GM12878 (cell line): ENCODE results near the gene UBE3B. TPM values are rescaled to one million over a fixed set of nuclear protein-coding genes. Genes with fewer than 3 reads are reported as not detected.

Experiments used
- ATAC-seq: fragments of 200-7000 bp; cut with Tn5 transposase; 3 replicates; pipeline ENCODE4 v1.9.1; 2020; ENCODE audit warnings: mild to moderate bottlenecking, moderate library complexity
- BruUV-seq: library from RNA; stranded (reverse); fragments of 400-500 nt; replicated peaks from 2 replicates; lab custom pipeline; 2021; lab: Mats Ljungman, UMichigan
- CTCF ChIA-PET: fragments of 300-600 bp; sonication (Branson Sonifier 250); formaldehyde crosslinking; extraction: SDS; loops from one replicate; lab custom pipeline; 2021; ENCODE audit warnings: inconsistent platforms; lab: Yijun Ruan, JAX
- POLR2A ChIA-PET: fragments of 350-600 bp; formaldehyde crosslinking; extraction: SDS; loops from one replicate; lab custom pipeline; 2021; ENCODE audit warnings: inconsistent platforms; lab: Charles Lee
- RAD21 ChIA-PET: fragments of 300-600 bp; sonication (Branson Sonifier 250); formaldehyde crosslinking; loops from one replicate; lab custom pipeline; 2023; ENCODE audit warnings: antibody characterized with exemption; ENCODE audit not compliant: unreplicated experiment; lab: Charles Lee
- SMC1A ChIA-PET: fragments of 300-600 bp; sonication (Branson Sonifier 250); formaldehyde crosslinking; loops from one replicate; lab custom pipeline; 2023; ENCODE audit not compliant: unreplicated experiment, uncharacterized antibody; lab: Charles Lee
- DNase-seq: peaks from one replicate; pipeline ENCODE4 v3.0.0-alpha.2; 2011; ENCODE audit warnings: low read depth, low spot score
- FAIRE-seq: peaks from 3 replicates; lab custom pipeline; 2011; peaks lifted over from hg19 to GRCh38; lab: Jason Lieb, UNC
- H2AFZ ChIP-seq: 2 replicates; pipeline ENCODE4 v1.6.0; 2011; ENCODE audit warnings: low read depth, low read length, control low read depth; ENCODE audit not compliant: control insufficient read depth
- H3K27ac ChIP-seq: 2 replicates; pipeline ENCODE4 v1.5.1; 2011; ENCODE audit warnings: control low read depth; ENCODE audit not compliant: control insufficient read depth, insufficient read depth
- H3K27me3 ChIP-seq, 2 experiments: replicated peaks in 1 of 2; 2 replicates each; pipeline versions ENCODE4 v1.6.0 to v1.6.1; 2011; ENCODE audit warnings: low read length in 1 of 2; ENCODE audit not compliant: control insufficient read depth in 2 of 2, insufficient read depth in 2 of 2
- H3K36me3 ChIP-seq, 2 experiments: 2 replicates each; pipeline ENCODE4 v1.5.1; 2011; ENCODE audit warnings: low read length in 1 of 2; ENCODE audit not compliant: control insufficient read depth in 2 of 2, insufficient read depth in 2 of 2
- H3K4me1 ChIP-seq: 2 replicates; pipeline ENCODE4 v1.6.1; 2011; ENCODE audit warnings: mild to moderate bottlenecking, low read length, moderate library complexity, mixed read lengths; ENCODE audit not compliant: control insufficient read depth, insufficient read depth
- H3K4me2 ChIP-seq: 2 replicates; pipeline ENCODE4 v1.6.0; 2011; ENCODE audit warnings: control low read depth; ENCODE audit not compliant: control insufficient read depth, insufficient read depth
- H3K4me3 ChIP-seq: fragments of 200-600 bp; sonication (generic); 2 replicates; pipeline ENCODE4 v1.5.1; 2016
- H3K79me2 ChIP-seq: 2 replicates; pipeline ENCODE4 v1.6.0; 2011; ENCODE audit warnings: low read length; ENCODE audit not compliant: control insufficient read depth, insufficient read depth
- H3K9ac ChIP-seq: 2 replicates; pipeline ENCODE4 v1.8.0; 2011; ENCODE audit warnings: low read length, control low read depth, mixed read lengths; ENCODE audit not compliant: control insufficient read depth, insufficient read depth
- H3K9me3 ChIP-seq: replicated peaks from 3 replicates; pipeline ENCODE4 v1.5.1; 2011; ENCODE audit warnings: mild to moderate bottlenecking, low read length; ENCODE audit not compliant: control insufficient read depth, insufficient read depth
- H4K20me1 ChIP-seq: 2 replicates; pipeline ENCODE4 v1.6.0; 2011; ENCODE audit not compliant: control insufficient read depth, insufficient read depth
- ASH2L ChIP-seq: fragments of 300-600, 200-600 bp; sonication (generic); IDR thresholded peaks from 2 replicates; pipeline ENCODE4 v1.6.1; 2017; ENCODE audit warnings: low read depth, mild to moderate bottlenecking, borderline replicate concordance
- BACH1 ChIP-seq: fragments of 450-650 bp; IDR thresholded peaks from 2 replicates; pipeline ENCODE4 v1.6.1; 2017; ENCODE audit warnings: mild to moderate bottlenecking, borderline replicate concordance
- CEBPB ChIP-seq, 2 experiments: fragments of 150-350 bp in 1 of 2; IDR thresholded peaks; 2 replicates each; pipeline ENCODE4 v1.6.1; 2012 to 2014; ENCODE audit warnings: low read depth in 2 of 2, low read length in 2 of 2, borderline replicate concordance in 1 of 2, inconsistent platforms in 1 of 2
- CREM ChIP-seq: IDR thresholded peaks from 2 replicates; pipeline ENCODE4 v1.6.1; 2014; ENCODE audit warnings: antibody characterized with exemption, low read depth
- HDAC6 ChIP-seq: fragments of 200-600 bp; sonication (generic); IDR thresholded peaks from one replicate; pipeline ENCODE4 v1.8.0; 2017; ENCODE audit warnings: antibody characterized with exemption; ENCODE audit not compliant: unreplicated experiment
- JUND ChIP-seq: IDR thresholded peaks from 2 replicates; pipeline ENCODE4 v1.6.1; 2012; ENCODE audit warnings: low read depth, mild to moderate bottlenecking, low read length, improper control_type of control experiment, moderate library complexity
- KAT2A ChIP-seq: conservative IDR thresholded peaks from 2 replicates; pipeline ENCODE4 v1.6.1; 2011; ENCODE audit warnings: low read depth, low read length; ENCODE audit not compliant: control insufficient read depth
- MTA3 ChIP-seq: IDR thresholded peaks from 2 replicates; pipeline ENCODE4 v1.6.1; 2012; ENCODE audit warnings: low read length, inconsistent platforms, borderline replicate concordance
- WRNIP1 ChIP-seq: IDR thresholded peaks from 2 replicates; pipeline ENCODE4 v1.6.1; 2011; ENCODE audit warnings: low read depth, low read length, improper control_type of control experiment, borderline replicate concordance
- ZBED1 ChIP-seq: IDR thresholded peaks from 2 replicates; pipeline ENCODE4 v1.6.1; 2016; ENCODE audit warnings: borderline replicate concordance
- ZNF24 ChIP-seq: fragments of 450-650 bp; IDR thresholded peaks from 2 replicates; pipeline ENCODE4 v1.6.1; 2017; ENCODE audit warnings: antibody characterized with exemption, mild to moderate bottlenecking
- ZNF622 ChIP-seq: fragments of 450-650 bp; IDR thresholded peaks from 2 replicates; pipeline ENCODE4 v1.6.1; 2017; ENCODE audit warnings: mild to moderate bottlenecking, inconsistent platforms
- WGBS: methylation state at CpG from one replicate; pipeline ENCODE4 v1.1.6; 2016; ENCODE audit warnings: low lambda C conversion rate; ENCODE audit not compliant: insufficient replicate concordance, insufficient coverage; ENCODE audit errors: missing lambda C conversion rate; 5-methylcytosine and 5-hydroxymethylcytosine counted together
- in situ Hi-C: fragments of 300-500 bp; cut with MboI; formaldehyde crosslinking; loops from 9 replicates; pipeline ENCODE4 v1.14.3; 2018; ENCODE audit warnings: mixed read lengths
- intact Hi-C: fragments of 100-400 bp; cut with micrococcal nuclease; formaldehyde crosslinking; loops from one replicate; pipeline ENCODE4 v1.14.2; 2022; ENCODE audit not compliant: unreplicated experiment
- polyA plus RNA-seq, 11 experiments: library from polyadenylated mRNA; depleted of rRNA in 4 of 11; unstranded in 6 of 11; stranded (reverse) in 5 of 11; fragments of >200 nt; fragmentation: Nextera tagmentation in 4 of 11; fragmentation: Illumina TruSeq in 1 of 11; extraction: Ambion mirVana in 4 of 11; extraction: Trizol in 1 of 11; gene quantifications; 1 replicate in 1 of 11; 2 replicates in 10 of 11; pipeline versions ENCODE4 v1.2.1 to v1.2.3, GENCODE V29; 2011 to 2016; ENCODE audit warnings: inconsistent platforms in 2 of 11, missing spikeins in 2 of 11, low read depth in 1 of 11
- total RNA-seq, 4 experiments: library from RNA; depleted of rRNA in 3 of 4; stranded (reverse); fragments of >200 nt in 3 of 4; fragmentation: Illumina TruSeq in 1 of 4; extraction: Trizol in 1 of 4; gene quantifications; 2 replicates each; pipeline versions ENCODE4 v1.2.1 to v1.2.3, GENCODE V29; 2013 to 2021
- TF ChIP-seq, protein P1 (sequence below): fragments of 450-650 bp; IDR thresholded peaks from 2 replicates; pipeline ENCODE4 v1.6.1; 2016; ENCODE audit warnings: mild to moderate bottlenecking, moderate library complexity, borderline replicate concordance
- TF ChIP-seq, protein P2 (sequence below): fragments of 450-650 bp; IDR thresholded peaks from 2 replicates; pipeline ENCODE4 v1.6.1; 2016; ENCODE audit warnings: mild to moderate bottlenecking
- TF ChIP-seq, protein P3 (sequence below): IDR thresholded peaks from 2 replicates; pipeline ENCODE4 v1.6.1; 2011; ENCODE audit warnings: borderline replicate concordance, low read depth, mild to moderate bottlenecking, moderate library complexity, low read length; ENCODE audit not compliant: insufficient read depth, poor library complexity, severe bottlenecking

The UBE3B gene
- total and polyA plus RNA-seq, 10 of the 15 experiments (the other 5 are each of a cell fraction or from before 2014, with no cell fraction given) = 7.4 to 25.3 (median 17.1) TPM

DNA sequence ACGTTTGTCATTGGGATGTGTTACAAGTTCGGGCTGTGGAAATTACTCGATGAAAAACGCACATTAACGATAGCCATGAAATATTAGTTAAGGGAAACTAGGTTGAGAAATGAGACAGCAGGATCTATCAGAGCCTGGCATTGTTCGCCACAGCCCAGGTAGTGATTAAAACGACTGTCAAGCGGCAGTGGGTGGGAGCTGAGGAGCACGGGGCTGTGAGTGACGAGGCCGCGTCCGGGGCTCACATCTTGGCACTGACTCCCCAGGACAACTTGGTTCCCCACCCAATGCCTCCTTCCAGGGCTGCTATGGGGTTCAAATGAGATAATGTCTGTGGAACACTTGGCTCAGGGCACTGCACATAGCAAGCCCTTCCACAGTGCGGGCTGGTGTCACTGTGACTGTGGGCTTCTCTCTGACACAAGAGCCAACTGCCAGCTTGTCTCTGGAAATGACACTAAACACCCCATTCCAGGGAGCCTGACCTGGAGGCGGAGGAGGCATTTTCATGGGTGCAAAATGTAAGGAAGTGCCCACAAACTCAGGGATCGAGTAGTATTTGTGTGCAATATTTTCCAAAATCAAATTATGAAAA, 76.6 kb downstream of the UBE3B start (continued):
- TF ChIP-seq, protein P1, sequence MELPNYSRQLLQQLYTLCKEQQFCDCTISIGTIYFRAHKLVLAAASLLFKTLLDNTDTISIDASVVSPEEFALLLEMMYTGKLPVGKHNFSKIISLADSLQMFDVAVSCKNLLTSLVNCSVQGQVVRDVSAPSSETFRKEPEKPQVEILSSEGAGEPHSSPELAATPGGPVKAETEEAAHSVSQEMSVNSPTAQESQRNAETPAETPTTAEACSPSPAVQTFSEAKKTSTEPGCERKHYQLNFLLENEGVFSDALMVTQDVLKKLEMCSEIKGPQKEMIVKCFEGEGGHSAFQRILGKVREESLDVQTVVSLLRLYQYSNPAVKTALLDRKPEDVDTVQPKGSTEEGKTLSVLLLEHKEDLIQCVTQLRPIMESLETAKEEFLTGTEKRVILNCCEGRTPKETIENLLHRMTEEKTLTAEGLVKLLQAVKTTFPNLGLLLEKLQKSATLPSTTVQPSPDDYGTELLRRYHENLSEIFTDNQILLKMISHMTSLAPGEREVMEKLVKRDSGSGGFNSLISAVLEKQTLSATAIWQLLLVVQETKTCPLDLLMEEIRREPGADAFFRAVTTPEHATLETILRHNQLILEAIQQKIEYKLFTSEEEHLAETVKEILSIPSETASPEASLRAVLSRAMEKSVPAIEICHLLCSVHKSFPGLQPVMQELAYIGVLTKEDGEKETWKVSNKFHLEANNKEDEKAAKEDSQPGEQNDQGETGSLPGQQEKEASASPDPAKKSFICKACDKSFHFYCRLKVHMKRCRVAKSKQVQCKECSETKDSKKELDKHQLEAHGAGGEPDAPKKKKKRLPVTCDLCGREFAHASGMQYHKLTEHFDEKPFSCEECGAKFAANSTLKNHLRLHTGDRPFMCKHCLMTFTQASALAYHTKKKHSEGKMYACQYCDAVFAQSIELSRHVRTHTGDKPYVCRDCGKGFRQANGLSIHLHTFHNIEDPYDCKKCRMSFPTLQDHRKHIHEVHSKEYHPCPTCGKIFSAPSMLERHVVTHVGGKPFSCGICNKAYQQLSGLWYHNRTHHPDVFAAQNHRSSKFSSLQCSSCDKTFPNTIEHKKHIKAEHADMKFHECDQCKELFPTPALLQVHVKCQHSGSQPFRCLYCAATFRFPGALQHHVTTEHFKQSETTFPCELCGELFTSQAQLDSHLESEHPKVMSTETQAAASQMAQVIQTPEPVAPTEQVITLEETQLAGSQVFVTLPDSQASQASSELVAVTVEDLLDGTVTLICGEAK = no peak
- TF ChIP-seq, protein P2, sequence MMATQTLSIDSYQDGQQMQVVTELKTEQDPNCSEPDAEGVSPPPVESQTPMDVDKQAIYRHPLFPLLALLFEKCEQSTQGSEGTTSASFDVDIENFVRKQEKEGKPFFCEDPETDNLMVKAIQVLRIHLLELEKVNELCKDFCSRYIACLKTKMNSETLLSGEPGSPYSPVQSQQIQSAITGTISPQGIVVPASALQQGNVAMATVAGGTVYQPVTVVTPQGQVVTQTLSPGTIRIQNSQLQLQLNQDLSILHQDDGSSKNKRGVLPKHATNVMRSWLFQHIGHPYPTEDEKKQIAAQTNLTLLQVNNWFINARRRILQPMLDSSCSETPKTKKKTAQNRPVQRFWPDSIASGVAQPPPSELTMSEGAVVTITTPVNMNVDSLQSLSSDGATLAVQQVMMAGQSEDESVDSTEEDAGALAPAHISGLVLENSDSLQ = no peak
- TF ChIP-seq, protein P3, sequence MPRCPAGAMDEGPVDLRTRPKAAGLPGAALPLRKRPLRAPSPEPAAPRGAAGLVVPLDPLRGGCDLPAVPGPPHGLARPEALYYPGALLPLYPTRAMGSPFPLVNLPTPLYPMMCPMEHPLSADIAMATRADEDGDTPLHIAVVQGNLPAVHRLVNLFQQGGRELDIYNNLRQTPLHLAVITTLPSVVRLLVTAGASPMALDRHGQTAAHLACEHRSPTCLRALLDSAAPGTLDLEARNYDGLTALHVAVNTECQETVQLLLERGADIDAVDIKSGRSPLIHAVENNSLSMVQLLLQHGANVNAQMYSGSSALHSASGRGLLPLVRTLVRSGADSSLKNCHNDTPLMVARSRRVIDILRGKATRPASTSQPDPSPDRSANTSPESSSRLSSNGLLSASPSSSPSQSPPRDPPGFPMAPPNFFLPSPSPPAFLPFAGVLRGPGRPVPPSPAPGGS = no peak
- no peak for TF ChIP-seq MTA3

DNA sequence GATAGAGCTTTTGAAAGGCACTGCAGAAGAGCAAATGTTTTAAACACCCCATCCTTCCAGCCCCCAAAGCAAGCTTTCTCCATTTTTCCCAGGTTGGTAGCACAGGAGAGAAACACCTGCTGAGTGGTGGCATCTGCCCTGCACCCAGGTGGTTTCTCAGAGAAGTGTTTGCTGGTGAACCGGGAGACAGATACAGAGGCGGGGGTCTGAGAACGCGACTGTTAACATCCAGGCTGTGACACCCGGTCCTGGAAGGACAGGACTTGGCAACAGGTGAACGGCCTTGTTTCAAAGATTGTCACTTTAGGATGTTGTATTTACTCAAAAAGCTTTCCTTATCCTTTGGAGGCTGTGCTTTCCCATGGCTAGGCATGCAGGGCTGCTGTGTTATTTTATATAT, 77.3 kb downstream of the UBE3B start:
- POLR2A ChIA-PET = no interaction called here

More for the DNA sequence above, 77.3 kb downstream of the UBE3B start:
- no peaks in the 10 kb centered on the region for H3K79me2 ChIP-seq
- H4K20me1 ChIP-seq = no peaks in the 10 kb centered on the region
- H3K4me3 ChIP-seq = no peak overlapping the region
- no peak overlapping the region for H3K4me2 ChIP-seq
- FAIRE-seq (no peak), DNase-seq (no peak), ATAC-seq (no peak)
- ChIA-PET SMC1A (no interaction called here), RAD21 (no interaction called here), CTCF (no interaction called here)
- BruUV-seq = no TSS peak
- no peaks in the 10 kb centered on the region for H3K4me1 ChIP-seq
- in situ Hi-C loops = no loop called here
- no peak overlapping the region for H3K27ac ChIP-seq
- no peak overlapping the region for H3K9ac ChIP-seq
- no peaks in the 10 kb centered on the region for H3K36me3 ChIP-seq
- H3K9me3 ChIP-seq = no peaks in the 10 kb centered on the region
- H3K27me3 ChIP-seq = no peaks in the 10 kb centered on the region
- 72% methylated on average over 6 of the region's 6 CpGs for WGBS
- intact Hi-C loops = no loop called here
- no peak overlapping the region for H2AFZ ChIP-seq
- TF ChIP-seq CREM (no peak), KAT2A (no peak), ZNF24 (no peak), ASH2L (no peak), ZBED1 (no peak), JUND (no peak), WRNIP1 (no peak), CEBPB (IDR thresholded peaks at IDR 0.05; ENCODE audit: borderline replicate concordance in 1 of 2, low read depth in 2 of 2, low read length in 2 of 2) (no peak), HDAC6 (no peak), BACH1 (no peak), ZNF622 (no peak)
